Myocyte (in vitro differentiated cells): ENCODE results near the gene PDGFRA. TPM values are rescaled to one million over a fixed set of nuclear protein-coding genes. Genes with fewer than 3 reads are reported as not detected.
A peak's percentile ranks its signal among the peaks of the same experiment; 100 is the strongest.

ENCODE experiments used
- DNase-seq: peaks from one replicate; pipeline ENCODE4 v3.0.0-alpha.2; 2012; ENCODE audit warnings: low read depth
- total RNA-seq: library from RNA; depleted of rRNA; stranded (reverse); fragments of >200 nt; gene quantifications from 2 replicates; pipeline ENCODE4 v1.2.3, GENCODE V29; 2014

The PDGFRA gene
- total RNA-seq, 1 donor from 2014 or later, result 4.3 TPM

DNA sequence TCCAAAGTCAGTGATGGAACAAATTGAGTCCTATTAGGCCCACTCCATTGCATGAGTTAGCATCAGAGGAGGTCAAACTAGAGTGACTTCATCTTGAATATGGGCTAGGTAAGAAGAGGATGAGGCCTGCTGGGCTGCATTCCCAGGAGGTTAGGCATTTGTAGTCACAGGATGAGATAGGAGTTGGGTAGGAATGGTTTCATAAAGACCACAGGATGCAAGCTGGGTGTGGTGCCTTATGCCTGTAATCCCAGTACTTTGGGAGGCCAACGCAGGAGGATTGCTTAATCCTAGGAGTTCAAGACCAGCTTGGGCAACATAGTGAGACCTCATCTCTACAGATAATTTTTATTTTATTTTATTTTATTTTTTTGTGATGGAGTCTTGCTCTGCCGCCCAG, 26.8 kb downstream of the PDGFRA start:
- no peak for DNase-seq

DNA sequence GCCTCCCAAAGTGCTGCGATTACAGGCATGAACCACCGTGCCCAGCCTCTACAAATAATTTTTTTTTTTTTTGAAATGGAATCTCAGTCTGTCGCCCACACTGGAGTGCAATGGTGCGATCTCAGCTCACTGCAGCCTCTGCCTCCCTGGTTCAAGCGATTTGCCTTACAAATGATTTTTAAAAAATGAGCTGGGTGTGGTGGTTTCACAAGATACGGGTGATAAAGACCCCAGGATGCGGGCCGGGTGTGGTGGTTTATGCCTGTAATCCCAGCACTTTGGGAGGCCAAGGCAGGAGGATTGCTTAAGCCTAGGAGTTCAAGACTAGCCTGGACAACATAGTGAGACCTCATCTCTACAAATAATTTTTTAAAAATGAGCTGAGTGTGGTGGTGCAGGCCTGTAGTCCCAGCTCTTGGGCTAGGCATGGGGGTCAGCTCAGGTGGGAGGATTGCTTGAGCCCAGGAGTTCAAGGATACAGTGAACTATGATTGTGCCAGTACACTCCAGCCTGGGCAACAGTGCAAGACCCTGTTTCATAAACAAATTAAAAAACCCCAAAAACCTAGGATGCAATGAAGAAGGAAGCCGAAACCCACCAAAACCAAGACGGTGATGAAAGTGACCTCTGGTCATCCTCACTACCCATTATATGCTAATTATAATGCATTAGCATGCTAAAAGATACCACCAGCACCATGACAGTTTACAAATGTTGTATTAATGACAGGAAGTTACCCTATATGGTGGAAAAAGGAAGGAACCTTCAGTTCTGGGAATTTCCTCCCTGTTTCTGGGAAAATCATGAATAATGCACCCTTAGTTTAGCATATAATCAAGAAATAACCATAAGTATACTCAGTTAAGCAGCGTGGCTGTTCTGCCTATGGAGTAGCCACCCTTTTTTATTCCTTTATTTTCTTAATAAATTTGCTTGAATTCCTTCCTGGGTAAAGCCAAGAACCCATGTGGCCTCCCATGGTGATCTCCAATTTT, 27.7 kb downstream of the PDGFRA start:
- no peak for DNase-seq

DNA sequence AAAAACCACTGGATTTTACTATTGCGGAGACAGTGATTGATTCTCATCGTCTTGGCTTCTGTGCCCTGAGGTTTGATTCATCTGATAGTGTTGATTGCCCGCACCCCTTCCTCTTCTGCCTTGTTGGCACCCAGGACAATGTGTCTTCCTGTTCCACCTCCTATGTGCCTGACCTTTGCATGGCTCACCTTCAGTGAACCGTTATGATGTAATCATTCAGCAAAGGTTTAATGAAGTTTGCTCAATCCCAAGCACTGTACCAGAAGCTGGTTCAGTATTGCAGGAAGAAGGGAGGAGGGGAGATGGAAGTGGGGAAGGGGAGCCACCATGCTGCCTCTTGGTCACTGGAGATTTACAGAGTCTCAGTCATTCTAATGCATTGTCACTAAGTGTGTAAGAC, 36.3 kb downstream of the PDGFRA start:
- no peak for DNase-seq

DNA sequence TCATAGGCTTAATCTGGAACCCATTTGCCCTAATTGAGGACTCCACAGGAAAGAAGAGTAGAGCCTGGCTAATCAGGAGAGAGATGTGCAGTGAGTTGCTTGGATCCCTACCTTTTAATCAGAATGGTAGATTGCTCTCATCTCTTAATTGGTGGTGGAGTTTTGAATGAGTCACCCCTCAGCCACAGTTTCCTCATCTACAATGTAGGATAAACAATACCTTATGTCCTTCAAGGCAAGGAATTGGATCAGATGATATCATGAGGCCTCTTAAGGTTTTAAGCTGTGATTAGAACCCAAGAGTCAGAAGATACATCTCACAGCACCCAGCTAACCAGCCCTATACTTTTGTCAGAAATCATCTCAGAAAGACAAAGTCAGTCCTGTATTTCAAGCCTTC, 39.1 kb downstream of the PDGFRA start:
- no peak for DNase-seq

DNA sequence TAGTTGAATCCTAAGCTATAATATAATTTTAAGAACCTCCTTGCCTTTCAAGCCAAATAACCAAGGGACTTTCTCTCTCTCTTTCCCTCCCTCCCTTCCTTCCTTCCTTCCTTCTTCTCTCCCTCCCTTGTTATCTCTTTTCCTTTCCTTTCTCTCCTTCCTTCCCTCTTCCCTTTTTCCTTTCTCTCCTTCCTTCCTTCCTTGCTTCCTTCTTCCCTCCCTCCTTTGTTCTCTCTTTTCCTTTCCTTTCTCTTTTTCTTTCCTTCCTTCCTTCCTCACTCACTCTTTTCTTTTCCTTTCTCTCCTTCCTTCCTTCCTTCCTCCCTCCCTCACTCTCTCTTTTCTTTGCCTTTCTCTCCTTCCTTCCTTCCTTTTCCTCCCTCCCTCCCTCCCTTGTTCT, 42.4 kb downstream of the PDGFRA start:
- DNase-seq, result no peak

DNA sequence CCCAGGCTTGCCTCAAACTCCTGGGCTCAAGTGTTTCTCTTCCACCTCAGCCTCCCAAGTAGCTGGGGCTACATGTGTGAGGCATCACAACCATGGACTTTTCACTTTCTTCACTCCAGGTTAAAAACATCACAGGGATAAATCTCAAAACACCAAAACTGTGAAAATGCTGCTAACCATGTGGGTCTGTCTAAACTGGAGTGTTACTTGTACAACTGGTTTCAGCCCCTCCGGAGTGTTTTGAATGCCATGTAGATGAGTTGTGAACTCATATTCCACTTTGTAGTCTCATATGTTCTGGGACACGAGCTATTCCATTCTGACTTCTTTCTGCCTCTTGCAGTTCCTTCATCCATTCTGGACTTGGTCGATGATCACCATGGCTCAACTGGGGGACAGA, 43.0 kb downstream of the PDGFRA start:
- DNase-seq, result no peak

DNA sequence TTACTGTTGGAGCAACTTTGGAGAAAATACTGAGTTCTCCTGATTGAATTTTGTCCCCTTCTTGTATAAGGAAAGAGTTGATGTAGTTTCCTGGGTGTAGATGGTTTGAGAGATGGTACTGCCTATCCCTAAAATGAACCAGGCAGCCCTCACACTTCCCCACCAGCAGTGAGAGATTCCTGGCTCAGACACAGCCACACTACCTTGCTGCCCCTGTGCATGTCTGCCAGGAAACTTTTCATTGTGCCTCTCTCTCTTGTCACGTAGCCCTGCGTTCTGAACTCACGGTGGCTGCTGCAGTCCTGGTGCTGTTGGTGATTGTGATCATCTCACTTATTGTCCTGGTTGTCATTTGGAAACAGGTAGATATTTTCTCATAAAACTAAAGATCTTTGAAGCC, 45.2 kb downstream of the PDGFRA start:
- DNase-seq, result no peak

DNA sequence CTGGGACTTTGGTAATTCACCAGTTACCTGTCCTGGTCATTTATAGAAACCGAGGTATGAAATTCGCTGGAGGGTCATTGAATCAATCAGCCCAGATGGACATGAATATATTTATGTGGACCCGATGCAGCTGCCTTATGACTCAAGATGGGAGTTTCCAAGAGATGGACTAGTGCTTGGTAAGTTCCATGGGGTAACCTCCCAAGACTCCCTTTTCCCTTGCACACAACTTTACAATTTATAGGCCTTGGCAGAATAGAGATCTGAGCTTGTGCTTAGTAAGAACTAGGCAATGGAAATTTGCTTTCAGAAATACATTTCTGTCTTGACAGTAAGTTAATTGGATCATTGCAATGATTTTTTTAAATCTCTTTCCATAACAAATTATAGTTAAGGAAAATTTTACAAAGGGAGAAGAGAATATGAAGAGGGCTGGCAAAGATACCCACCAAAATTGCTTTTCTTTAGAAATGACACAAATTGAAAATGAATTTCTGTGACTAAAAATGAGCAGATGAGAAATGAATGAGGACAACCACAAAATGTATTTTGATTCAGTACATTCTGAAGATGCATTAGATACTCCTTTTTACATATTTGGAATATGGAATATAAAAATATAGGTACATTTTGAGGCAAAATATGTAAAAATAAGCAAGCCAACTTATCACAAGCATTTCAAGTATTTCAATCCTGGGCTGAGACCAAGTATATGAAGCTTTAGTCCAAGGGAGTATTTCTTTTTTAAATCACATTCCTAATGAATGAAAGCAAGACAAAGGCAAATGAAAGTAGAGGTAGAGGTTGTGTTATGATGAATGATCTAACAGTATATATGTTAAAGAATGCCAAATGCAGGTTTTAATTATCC, 45.9 kb downstream of the PDGFRA start:
- no peak for DNase-seq

DNA sequence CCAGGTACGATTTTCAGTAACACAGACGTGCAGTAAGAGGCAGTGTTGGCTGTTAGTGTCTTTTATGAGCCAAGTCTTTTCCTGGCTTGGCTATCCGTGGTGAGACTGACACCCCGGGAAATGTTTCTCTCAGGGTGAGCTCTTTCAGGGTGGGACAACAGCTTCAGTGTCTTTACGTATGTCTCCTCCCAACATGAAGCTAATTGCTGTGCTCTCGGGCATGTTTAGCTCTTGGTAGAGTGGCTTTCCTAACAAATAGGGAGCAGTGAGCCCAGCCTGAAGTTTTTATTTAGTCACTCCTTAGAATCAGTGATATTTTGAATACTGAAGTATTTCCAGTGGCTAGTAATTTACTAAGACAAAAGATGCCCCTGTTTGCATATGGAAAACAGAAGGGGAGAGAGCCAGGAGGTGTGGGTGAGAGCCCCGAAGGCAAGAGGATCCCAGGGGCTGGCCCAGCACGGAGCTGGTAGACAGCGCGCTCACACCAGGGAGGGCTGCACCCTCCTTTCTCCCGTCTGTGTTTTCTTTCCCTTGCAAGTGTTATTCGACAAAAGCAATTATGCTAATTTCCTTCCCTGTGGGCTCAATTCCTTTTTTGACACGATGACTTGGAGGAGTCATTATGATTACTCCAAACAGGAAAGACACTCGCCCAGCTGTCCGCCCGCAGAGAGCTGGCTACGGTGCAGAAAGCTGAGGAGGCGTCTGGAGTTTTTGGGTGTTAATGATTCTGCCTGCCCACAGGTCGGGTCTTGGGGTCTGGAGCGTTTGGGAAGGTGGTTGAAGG, 47.7 kb downstream of the PDGFRA start:
- peak; percentile 61 for DNase-seq

DNA sequence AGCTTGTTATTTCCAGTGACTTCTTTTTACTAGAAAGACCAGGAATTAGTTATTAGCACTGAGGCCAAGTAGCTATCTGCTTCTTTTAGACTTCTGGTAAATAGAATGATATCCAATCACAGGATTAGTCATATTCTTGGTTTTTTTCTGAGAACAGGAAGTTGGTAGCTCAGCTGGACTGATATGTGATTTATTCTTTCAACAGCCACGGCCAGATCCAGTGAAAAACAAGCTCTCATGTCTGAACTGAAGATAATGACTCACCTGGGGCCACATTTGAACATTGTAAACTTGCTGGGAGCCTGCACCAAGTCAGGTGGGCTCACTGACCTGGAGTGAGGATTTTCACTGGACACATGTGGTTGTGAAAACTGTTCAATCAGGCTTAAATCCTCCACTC, 48.6 kb downstream of the PDGFRA start:
- peak; percentile 73 for DNase-seq

DNA sequence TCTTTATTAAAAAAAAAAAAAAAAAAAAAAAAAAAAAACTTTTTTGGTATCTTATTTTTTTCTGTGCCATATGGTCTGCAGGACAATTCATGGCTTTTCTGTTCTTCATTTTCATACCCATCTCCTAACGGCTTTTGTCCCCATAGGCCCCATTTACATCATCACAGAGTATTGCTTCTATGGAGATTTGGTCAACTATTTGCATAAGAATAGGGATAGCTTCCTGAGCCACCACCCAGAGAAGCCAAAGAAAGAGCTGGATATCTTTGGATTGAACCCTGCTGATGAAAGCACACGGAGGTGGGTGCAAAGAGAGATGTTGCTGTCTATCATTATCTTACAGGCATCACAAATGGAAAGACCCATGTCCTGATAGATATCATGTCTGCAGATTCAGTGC, 49.1 kb downstream of the PDGFRA start:
- DNase-seq, result no peak

DNA sequence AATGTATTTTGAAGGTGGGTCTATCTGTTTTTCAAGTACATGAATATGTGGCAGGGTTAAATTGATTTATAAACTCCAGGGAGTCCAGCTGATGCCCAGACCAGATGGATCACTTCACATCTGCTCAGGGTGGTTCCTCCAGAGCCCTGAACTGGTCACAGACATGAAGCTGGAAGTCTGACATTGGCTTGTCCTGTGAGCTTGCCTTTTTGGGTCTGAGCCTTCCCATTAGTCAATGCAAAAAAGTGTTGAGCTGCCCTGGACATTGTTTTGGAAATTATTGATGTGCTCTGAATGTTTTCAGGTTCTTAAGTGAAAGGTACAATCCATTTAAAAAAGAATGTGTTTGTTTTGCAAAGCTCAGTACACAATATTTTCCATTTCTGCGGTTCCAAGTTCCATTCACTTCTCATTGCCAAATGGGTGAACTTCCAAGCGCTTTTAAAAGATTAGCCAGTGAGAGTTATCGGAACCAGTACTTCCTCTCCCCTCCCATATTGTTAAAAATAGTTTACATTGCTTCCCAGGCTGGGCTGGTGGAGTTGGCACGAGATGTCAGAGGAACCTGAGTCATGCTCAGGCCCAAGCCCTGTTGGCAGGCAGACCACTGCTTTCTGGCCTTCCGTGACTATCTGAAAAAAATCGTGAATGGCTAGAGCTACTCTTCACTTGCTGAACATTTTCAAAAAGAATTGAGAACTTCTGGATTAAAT, 52.1 kb downstream of the PDGFRA start:
- DNase-seq, result peak; percentile 94

DNA sequence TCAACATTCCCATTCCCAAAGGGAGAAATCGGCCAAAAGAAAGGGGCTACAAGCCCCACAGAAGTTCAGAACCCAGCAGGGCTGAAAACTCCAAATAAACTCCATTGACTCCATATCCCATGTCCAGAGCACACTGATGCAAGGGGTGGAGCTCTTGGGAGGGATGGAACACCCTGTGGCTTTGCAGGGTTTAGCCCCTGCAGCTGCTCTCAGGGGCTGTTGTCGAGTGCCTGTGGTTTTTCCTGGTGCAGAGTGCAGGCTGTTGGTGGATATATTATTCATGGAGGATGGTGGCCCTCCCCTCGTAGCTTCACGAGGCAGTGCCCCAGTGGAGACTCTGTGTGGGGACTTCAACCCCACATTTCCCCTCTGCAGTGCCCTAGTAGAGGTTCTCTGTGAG, 53.7 kb downstream of the PDGFRA start:
- peak; percentile 92 for DNase-seq

DNA sequence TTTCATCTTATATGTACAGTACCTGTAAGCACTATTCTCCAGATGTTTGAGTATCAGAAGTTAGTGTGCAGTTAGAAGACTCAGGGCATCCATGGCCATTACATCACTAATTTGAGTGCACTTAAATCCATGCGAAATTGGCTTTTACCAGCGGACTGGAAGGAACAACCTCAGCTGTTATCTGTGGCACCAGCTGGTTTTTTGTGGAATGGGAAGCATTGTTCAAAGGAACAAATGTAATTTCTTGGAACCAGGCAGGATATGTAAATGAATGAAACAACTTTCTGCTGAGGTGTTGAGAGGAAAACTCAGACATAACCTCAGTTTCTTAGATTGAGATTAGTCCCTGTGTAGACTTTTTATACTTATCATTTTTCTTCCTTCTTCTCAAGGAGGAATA, 60.2 kb downstream of the PDGFRA start:
- DNase-seq, result peak; percentile 12

DNA sequence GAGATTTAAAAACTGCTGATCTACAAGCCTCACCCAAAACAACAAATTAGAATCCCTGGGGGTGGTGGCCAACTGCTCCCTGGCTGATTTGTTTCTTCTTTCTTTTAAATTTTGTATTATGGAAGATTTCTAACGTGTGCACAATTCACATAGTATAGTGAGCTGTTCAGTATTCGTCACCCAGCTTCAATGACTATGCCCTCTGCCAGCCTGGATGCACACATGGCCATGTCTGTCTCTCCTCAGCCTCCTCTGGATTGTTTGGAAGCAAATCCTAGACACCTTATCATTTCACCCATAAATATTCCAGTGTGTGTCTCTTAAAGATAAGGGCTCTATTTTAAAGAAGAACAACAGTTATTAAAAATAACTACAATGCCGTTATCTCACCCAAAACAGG, 61.9 kb downstream of the PDGFRA start:
- no peak for DNase-seq

DNA sequence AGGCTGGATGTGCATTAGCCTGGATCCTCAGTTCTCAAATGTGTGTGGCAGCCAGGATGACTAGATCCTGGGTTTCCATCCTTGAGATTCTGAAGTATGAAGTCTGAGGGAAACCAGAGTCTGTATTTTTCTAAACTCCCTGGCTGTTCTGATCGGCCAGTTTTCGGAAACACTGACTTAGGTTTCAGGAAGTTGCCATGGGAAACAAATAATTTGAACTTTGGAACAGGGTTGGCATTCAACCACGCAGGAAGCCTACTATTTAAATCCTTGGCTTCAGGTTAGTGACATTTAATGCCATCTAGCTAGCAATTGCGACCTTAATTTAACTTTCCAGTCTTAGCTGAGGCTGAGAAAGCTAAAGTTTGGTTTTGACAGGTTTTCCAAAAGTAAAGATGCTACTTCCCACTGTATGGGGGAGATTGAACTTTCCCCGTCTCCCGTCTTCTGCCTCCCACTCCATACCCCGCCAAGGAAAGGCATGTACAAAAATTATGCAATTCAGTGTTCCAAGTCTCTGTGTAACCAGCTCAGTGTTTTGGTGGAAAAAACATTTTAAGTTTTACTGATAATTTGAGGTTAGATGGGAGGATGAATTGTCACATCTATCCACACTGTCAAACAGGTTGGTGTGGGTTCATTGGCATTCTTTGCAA, 67.6 kb downstream of the PDGFRA start:
- DNase-seq, result no peak

DNA sequence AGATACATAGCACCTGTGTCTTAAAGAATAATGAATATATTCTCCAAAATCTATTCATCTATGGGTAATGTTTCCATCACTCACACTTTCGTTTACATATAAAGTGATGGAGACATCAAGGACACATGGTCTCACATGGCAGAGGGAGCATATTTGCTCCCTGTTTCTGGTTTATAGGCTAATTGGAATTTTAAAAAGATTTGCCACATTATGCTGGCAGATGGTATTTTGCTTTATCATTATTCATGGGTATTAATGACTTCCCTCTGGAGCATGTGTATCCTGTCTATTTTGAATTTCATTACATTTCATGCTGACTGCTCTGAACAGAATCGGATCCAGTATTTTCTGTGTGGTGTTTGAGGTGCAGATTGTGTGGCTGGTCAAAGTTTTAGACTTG, 79.0 kb downstream of the PDGFRA start:
- DNase-seq, result no peak

DNA sequence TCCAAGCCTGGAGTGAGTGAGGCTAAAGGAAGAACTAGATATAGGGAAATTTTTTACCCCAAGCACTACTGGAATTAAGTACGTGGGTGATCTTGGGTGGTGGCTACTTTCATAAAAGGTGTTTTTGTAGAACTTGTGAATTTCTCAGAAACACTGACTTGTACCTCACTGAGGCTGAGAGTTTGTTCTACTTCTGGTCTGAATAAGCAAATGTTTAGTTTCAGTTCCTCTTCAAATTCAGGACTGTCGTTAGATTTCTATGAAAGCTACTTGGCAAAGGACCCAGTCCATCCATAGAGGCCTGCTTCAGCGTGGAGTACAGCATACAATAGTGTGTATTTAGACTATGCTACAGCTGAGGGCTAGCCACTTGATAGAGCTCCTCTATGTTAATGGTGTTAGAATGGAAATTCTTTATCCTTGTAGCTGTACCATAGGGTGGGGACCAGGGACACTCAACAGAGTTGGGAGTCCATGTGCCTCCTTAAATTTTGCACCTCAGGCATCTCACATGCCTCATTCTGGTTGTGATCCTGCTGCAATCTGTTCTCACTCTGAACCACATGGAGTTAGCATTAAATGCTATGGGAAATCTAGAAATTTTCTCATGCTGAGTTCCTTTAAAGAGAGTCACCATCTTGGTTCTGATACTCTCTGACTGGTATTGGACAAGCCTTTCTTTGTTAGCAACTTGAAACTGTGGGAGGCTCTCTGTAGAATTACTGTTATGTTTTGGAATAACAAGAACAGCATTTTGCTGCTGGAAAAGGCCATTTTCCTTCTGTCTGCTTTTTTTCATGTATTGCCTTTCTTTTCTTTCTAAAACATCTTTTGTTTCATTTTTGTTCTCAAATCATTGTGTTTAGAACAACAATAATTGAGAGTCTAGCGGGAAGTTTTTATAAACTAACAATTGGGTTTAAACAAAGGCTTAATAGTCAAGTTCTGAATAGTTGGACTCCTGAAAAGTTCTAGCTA, 86.8 kb downstream of the PDGFRA start:
- DNase-seq, result no peak

DNA sequence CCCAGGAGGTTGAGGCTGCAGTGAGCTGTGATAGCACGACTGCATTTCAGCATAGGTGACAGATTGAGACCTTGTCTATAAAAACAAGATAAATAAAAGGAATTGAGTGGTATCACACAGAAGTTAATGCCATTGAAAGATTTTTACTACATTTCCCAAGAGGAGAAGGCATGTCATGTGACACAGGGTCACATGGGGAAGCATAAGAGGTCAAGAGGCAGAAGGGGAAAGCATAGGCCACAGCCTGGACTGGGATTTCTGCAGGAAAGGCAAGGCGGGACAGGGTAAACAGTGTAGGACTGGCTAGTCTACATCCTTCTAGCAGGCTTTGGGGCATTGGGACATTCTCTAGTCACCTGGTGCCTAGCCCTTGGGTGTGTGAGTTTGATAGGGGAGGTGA, 88.6 kb downstream of the PDGFRA start:
- DNase-seq, result no peak
